ENCODE measurements around the gene PIGQ.

DNA sequence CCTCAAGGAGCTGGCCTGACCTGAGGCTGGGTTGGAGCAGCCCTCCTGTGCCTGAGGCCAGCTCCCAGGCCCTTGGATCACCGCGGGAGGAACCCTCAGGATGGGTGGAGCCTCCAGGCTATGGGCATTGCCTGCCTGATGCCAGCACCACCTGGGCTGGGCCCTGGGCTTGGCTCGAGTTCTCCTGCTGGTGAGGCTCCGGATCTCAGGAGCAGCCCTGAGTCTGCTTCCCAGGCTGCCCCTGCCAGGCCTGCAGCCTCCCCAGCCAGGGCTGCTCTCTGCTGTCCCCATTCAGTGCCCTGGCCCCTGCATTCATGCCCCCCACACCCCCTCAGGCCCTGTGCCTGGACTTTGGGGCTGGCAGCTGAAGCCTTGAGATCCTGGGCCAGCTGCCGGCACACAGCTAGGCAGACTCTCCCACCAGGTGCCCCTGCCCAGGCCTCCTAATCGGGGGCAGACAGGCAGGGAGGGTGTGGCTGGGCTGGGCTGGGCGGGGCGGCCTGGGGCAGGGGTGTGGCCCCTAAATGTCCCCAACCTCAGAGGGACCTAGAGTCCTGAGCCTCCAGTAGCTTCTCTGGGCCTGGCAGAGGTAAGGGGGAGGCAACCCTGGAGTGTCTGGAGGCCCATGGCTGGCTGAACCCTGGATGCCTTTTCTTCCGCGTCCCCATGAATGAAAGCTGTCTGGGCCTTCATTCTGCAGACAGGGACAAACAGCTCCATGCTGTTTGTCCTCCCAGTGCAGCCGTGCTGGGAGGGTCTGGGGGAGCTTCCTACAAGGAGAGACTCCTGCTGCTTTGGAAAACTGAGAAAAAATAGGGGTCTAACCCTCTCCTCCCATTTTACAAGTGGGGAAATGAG, 1.1 kb upstream of the PIGQ start:
- TF ChIP-seq RXRA (IDR thresholded peaks at IDR 0.05; ENCODE audit: borderline replicate concordance, low read depth) (no peak), RFX5 (IDR thresholded peaks at IDR 0.05; ENCODE audit: low read length) (no peak), CTCF (IDR thresholded peaks at IDR 0.05) (no peak), EP300 (IDR thresholded peaks at IDR 0.05; ENCODE audit: borderline replicate concordance in 1 of 2, low read depth in 1 of 2, low read length in 1 of 2) (no peak), CHD2 (IDR thresholded peaks at IDR 0.05; ENCODE audit: low read length, partially characterized antibody) (no peak), YY1 (IDR thresholded peaks at IDR 0.05; ENCODE audit: low read depth) (no peak), REST (IDR thresholded peaks at IDR 0.05; ENCODE audit: low read depth, low read length) (no peak), MXI1 (IDR thresholded peaks at IDR 0.05; ENCODE audit: low read depth, low read length) (no peak), NRF1 (IDR thresholded peaks at IDR 0.05; ENCODE audit: low read depth, low read length) (no peak), RCOR1 (IDR thresholded peaks at IDR 0.05; ENCODE audit: low read length) (no peak), EZH2phosphoT487 (IDR thresholded peaks at IDR 0.05; ENCODE audit: borderline replicate concordance, low read depth) (no peak)
